Endodermal cell (in vitro differentiated cells): Measurements from ENCODE around the gene NEO1. TPM values are rescaled to one million over a fixed set of nuclear protein-coding genes. Genes with fewer than 3 reads are reported as not detected.

Source experiments
- DNase-seq: peaks from one replicate; pipeline ENCODE4 v3.0.0-alpha.2; 2017
- H3K27ac ChIP-seq: 2 replicates; pipeline ENCODE4 v1.5.1; 2013; ENCODE audit warnings: mild to moderate bottlenecking, low read depth, low read length, moderate library complexity
- H3K27me3 ChIP-seq: 2 replicates; pipeline ENCODE4 v1.6.1; 2013; ENCODE audit warnings: mild to moderate bottlenecking, low read length, moderate library complexity; ENCODE audit not compliant: insufficient read depth, control insufficient read depth, poor library complexity, severe bottlenecking
- H3K36me3 ChIP-seq: 2 replicates; pipeline ENCODE4 v1.7.0; 2013; ENCODE audit warnings: mild to moderate bottlenecking, low read length, moderate library complexity; ENCODE audit not compliant: control insufficient read depth, insufficient read depth
- H3K4me1 ChIP-seq: one replicate; pipeline ENCODE4 v1.7.0; 2013; ENCODE audit warnings: low read length; ENCODE audit not compliant: control insufficient read depth, insufficient read depth
- H3K4me3 ChIP-seq: 2 replicates; pipeline ENCODE4 v1.5.1; 2013; ENCODE audit warnings: mild to moderate bottlenecking, low read length, moderate library complexity
- H3K9ac ChIP-seq: 2 replicates; pipeline ENCODE4 v1.6.1; 2013; ENCODE audit warnings: mild to moderate bottlenecking, low read length, moderate library complexity; ENCODE audit not compliant: poor library complexity, severe bottlenecking; ENCODE audit errors: extremely low read depth
- H3K9me3 ChIP-seq: 2 replicates; pipeline ENCODE4 v1.6.1; 2013; ENCODE audit warnings: mild to moderate bottlenecking, low read length, moderate library complexity; ENCODE audit not compliant: control insufficient read depth
- H3K27ac Mint-ChIP-seq: 2 replicates; pipeline ENCODE4 v1.8.0; 2020; ENCODE audit warnings: mixed read lengths
- H3K27me3 Mint-ChIP-seq: 2 replicates; pipeline ENCODE4 v1.8.0; 2021; ENCODE audit warnings: mild to moderate bottlenecking, mixed read lengths; ENCODE audit not compliant: insufficient read depth
- H3K36me3 Mint-ChIP-seq: 2 replicates; pipeline ENCODE4 v1.8.0; 2020; ENCODE audit warnings: low read depth, mixed read lengths
- H3K4me1 Mint-ChIP-seq: 2 replicates; pipeline ENCODE4 v1.8.0; 2020; ENCODE audit warnings: mixed read lengths
- H3K4me3 Mint-ChIP-seq: 2 replicates; pipeline ENCODE4 v1.8.0; 2020; ENCODE audit warnings: mild to moderate bottlenecking, moderate library complexity, mixed read lengths
- H3K9me3 Mint-ChIP-seq: 2 replicates; pipeline ENCODE4 v1.8.0; 2020; ENCODE audit warnings: mild to moderate bottlenecking, mixed read lengths
- WGBS, 2 experiments: methylation state at CpG; one replicate each; pipeline versions ENCODE4 v1.1.5 to v1.1.7; 2013; ENCODE audit warnings: missing lambda C conversion rate in 2 of 2, mixed read lengths in 1 of 2; ENCODE audit not compliant: insufficient coverage in 1 of 2, insufficient read length in 1 of 2; 5-methylcytosine and 5-hydroxymethylcytosine counted together
- total RNA-seq, 2 donors: library from RNA; stranded (reverse); fragmentation: NEBNext Ultra II Directional in 1 of 2; extraction: Animal tissue kit (Norgen Biotek cat#: 25700) in 1 of 2; gene quantifications; 2 replicates in 1 of 2; 3 replicates in 1 of 2; pipeline ENCODE4 v1.2.1, GENCODE V29; 2021
- TF ChIP-seq, protein P1 (sequence below): fragments of 200-600 bp; sonication (generic); conservative IDR thresholded peaks from 2 replicates; pipeline ENCODE4 v1.5.0; 2021; ENCODE audit warnings: antibody characterized with exemption, mild to moderate bottlenecking

The NEO1 gene
- total RNA-seq, 2 donors from 2014 or later = 132 TPM

GRCh38 chr15:73287019-73287418 lies 234.8 kb downstream of the NEO1 start:
- Mint-ChIP-seq H3K4me1 (no peaks in the 10 kb centered on the region), H3K9me3 (no peaks in the 10 kb centered on the region), H3K27ac (no peak overlapping the region), H3K27me3 (no peaks in the 10 kb centered on the region), H3K4me3 (no peak overlapping the region), H3K36me3 (peaks cover 73% of the 10 kb centered on the region)
- no peaks in the 10 kb centered on the region for H3K4me1 ChIP-seq
- H3K27ac ChIP-seq = no peak overlapping the region
- no peak overlapping the region for H3K4me3 ChIP-seq
- H3K36me3 ChIP-seq = peaks cover 71% of the 10 kb centered on the region
- no peaks in the 10 kb centered on the region for H3K9me3 ChIP-seq
- no peak overlapping the region for H3K9ac ChIP-seq
- no peak for DNase-seq
- WGBS, 2 experiments = 92 to 100% methylated on average over 1 of the region's 1 CpG
- H3K27me3 ChIP-seq = no peaks in the 10 kb centered on the region
- TF ChIP-seq, protein P1, sequence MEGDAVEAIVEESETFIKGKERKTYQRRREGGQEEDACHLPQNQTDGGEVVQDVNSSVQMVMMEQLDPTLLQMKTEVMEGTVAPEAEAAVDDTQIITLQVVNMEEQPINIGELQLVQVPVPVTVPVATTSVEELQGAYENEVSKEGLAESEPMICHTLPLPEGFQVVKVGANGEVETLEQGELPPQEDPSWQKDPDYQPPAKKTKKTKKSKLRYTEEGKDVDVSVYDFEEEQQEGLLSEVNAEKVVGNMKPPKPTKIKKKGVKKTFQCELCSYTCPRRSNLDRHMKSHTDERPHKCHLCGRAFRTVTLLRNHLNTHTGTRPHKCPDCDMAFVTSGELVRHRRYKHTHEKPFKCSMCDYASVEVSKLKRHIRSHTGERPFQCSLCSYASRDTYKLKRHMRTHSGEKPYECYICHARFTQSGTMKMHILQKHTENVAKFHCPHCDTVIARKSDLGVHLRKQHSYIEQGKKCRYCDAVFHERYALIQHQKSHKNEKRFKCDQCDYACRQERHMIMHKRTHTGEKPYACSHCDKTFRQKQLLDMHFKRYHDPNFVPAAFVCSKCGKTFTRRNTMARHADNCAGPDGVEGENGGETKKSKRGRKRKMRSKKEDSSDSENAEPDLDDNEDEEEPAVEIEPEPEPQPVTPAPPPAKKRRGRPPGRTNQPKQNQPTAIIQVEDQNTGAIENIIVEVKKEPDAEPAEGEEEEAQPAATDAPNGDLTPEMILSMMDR = no peak

DNA sequence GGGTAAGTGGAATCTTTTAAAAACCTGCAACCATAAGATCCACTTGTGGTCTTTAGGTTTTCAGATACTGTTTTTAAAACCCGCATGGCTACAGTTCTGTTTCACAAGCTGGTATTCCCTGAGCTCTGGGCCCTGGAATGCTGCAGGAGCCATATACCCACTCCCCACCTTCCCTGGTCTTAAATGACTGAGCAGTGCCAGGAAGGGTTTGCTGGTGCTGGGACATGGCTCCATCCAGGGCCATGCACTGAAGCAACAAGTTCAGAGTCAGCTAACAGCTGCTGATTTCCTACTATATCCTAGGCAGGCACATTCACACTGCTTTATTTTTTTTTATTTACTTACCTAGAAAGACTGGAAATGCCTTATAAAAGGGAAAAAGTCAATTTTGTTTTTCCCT lies 239.2 kb downstream of the NEO1 start:
- no peaks in the 10 kb centered on the region for H3K4me1 Mint-ChIP-seq
- DNase-seq = no peak
- Histone ChIP-seq H3K27me3 (no peaks in the 10 kb centered on the region), H3K4me1 (no peaks in the 10 kb centered on the region), H3K27ac (no peak overlapping the region), H3K9ac (no peak overlapping the region), H3K9me3 (no peaks in the 10 kb centered on the region), H3K4me3 (no peak overlapping the region), H3K36me3 (peaks cover 78% of the 10 kb centered on the region)
- no peak overlapping the region for H3K4me3 Mint-ChIP-seq
- H3K36me3 Mint-ChIP-seq = peaks cover 70% of the 10 kb centered on the region
- H3K9me3 Mint-ChIP-seq = no peaks in the 10 kb centered on the region
- no peak overlapping the region for H3K27ac Mint-ChIP-seq
- WGBS, 2 experiments = 83 to 95% methylated on average over 1 of the region's 1 CpG
- TF ChIP-seq, protein P1 = no peak
- H3K27me3 Mint-ChIP-seq = no peaks in the 10 kb centered on the region

- Mint-ChIP-seq H3K36me3 (peaks cover 71% of the 10 kb centered on the region), H3K4me3 (no peak overlapping the region), H3K27ac (no peak overlapping the region), H3K27me3 (no peaks in the 10 kb centered on the region), H3K4me1 (no peaks in the 10 kb centered on the region), H3K9me3 (no peaks in the 10 kb centered on the region)
- no peak overlapping the region for H3K27ac ChIP-seq
- TF ChIP-seq, protein P1 = no peak
- no peak overlapping the region for H3K4me3 ChIP-seq
- no peaks in the 10 kb centered on the region for H3K27me3 ChIP-seq
- H3K36me3 ChIP-seq = peaks cover 70% of the 10 kb centered on the region
- no peak for DNase-seq
- no peaks in the 10 kb centered on the region for H3K4me1 ChIP-seq
- WGBS, 2 experiments = 83 to 94% methylated on average over 3 to 4 of the region's 4 CpGs
- no peaks in the 10 kb centered on the region for H3K9me3 ChIP-seq
- no peak overlapping the region for H3K9ac ChIP-seq
These were observed 241.5 kb downstream of the NEO1 start for GRCh38 chr15:73293773-73294172.
